NK-92 (cell line): ENCODE results near the gene CCZ1B.
"Not testable (repeated sequence)": the region's sequence is repeated elsewhere in the genome, so short reads cannot be mapped to it uniquely, and the experiment has no call there.

Experiments used
- DNase-seq: peaks from one replicate; lab custom pipeline; 2025; ENCODE audit not compliant: unreplicated experiment; lab: John Stamatoyannopoulos, UW

Gene CCZ1B

GRCh38 chr7:6831018-6831725 lies 5.1 kb upstream of the CCZ1B start:
- no peak for DNase-seq

GRCh38 chr7:6830026-6830425 lies 4.0 kb upstream of the CCZ1B start:
- DNase-seq = not testable (repeated sequence)

- DNase-seq = not testable (repeated sequence)
Measured at GRCh38 chr7:6829616-6830015, 3.5 kb upstream of the CCZ1B start.

- not testable (repeated sequence) for DNase-seq
Measured at GRCh38 chr7:6827180-6827579, 1.1 kb upstream of the CCZ1B start.

- not testable (repeated sequence) for DNase-seq
Measured at GRCh38 chr7:6825236-6826125, 594 bp downstream of the CCZ1B start.

GRCh38 chr7:6821622-6822021 lies 4.5 kb downstream of the CCZ1B start:
- not testable (repeated sequence) for DNase-seq

GRCh38 chr7:6815470-6815869 lies 10.6 kb downstream of the CCZ1B start:
- not testable (repeated sequence) for DNase-seq

GRCh38 chr7:6813011-6813410 lies 13.1 kb downstream of the CCZ1B start:
- DNase-seq = not testable (repeated sequence)

- not testable (repeated sequence) for DNase-seq
Measured at GRCh38 chr7:6807959-6808358, 18.1 kb downstream of the CCZ1B start.

- DNase-seq = not testable (repeated sequence)
Measured at GRCh38 chr7:6807393-6807918, 18.6 kb downstream of the CCZ1B start.

GRCh38 chr7:6800331-6800730 lies 25.7 kb downstream of the CCZ1B start:
- DNase-seq = not testable (repeated sequence)

- not testable (repeated sequence) for DNase-seq
Measured at GRCh38 chr7:6799887-6800286, 26.2 kb downstream of the CCZ1B start.

- not testable (repeated sequence) for DNase-seq
Measured at GRCh38 chr7:6798047-6798446, 28.0 kb downstream of the CCZ1B start.

- DNase-seq = not testable (repeated sequence)
Measured at GRCh38 chr7:6797218-6797617, 28.9 kb downstream of the CCZ1B start.

- DNase-seq = not testable (repeated sequence)
Measured at GRCh38 chr7:6794276-6794675, 31.8 kb downstream of the CCZ1B start.

GRCh38 chr7:6792113-6792872 lies 33.8 kb downstream of the CCZ1B start:
- not testable (repeated sequence) for DNase-seq

- DNase-seq = not testable (repeated sequence)
Measured at GRCh38 chr7:6789353-6789752, 36.7 kb downstream of the CCZ1B start.

GRCh38 chr7:6781581-6781980 lies 44.5 kb downstream of the CCZ1B start:
- DNase-seq = not testable (repeated sequence)

- not testable (repeated sequence) for DNase-seq
Measured at GRCh38 chr7:6761186-6761585, 64.9 kb downstream of the CCZ1B start.

- DNase-seq = not testable (repeated sequence)
Measured at GRCh38 chr7:6753964-6754363, 72.1 kb downstream of the CCZ1B start, which contains the start of gene RSPH10B2. TSS of gene RSPH10B2 (plus strand) at chr7:6754103. CDS start at chr7:6757678, 3,575 bp downstream.

GRCh38 chr7:6750173-6750572 lies 75.9 kb downstream of the CCZ1B start:
- DNase-seq = not testable (repeated sequence)
